ENCODE measurements around the gene XKR7. TPM values are rescaled to one million over a fixed set of nuclear protein-coding genes. Genes with fewer than 3 reads are reported as not detected.
A peak's percentile ranks its signal among the peaks of the same experiment; 100 is the strongest.

The XKR7 gene
- total and polyA plus RNA-seq, 10 of the 15 experiments (the other 5 are each of a cell fraction or from before 2014, with no cell fraction given) = not detected

DNA sequence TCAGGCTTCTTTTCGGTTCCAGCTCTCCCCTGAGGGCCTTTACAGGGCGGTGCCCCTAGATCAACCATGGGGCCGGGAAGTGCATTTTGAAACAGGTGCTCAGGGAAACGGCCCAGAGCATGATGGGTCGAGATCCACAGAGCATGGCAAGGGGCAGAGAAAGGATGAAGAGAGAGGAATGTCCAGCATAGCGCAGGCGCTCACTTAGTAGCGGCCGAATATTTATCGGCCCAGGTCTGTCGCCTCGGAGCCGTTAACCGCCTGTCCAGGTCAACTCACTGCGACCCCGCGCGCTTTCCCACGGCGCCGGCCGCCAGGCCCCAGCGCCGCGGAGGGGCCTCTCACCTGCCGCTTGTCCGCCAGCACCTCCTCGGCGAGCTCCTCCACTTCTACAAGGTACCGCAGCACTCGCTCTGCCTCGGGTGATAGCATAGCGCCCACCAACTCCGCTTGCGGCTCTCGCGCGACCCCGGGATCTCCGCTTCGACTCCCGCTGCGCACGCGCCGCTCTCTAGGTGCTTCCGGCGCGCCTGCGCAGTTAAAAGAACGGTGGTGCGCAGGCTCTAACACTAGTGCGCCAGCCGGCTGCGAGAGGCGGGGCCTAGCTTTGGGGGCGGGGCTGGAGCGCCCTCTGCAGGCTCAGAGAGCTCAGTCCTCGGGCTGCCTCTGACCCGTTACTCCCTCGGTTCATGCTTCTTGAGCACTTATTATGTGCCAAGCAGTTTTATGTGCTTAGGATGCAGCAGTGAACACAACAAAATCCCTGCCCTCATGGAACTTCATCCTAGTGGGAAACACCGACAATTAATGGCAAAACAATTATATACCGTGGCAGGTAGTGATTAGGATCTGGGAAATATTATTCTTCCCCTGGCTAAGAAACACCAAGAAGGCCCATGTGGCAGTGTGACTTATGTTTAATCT, 16.2 kb upstream of the XKR7 start, which contains the start of gene PDRG1 (continued):
- TF ChIP-seq POU2F2 (IDR thresholded peaks at IDR 0.05; ENCODE audit: borderline replicate concordance, low read depth, low read length) (peak; percentile 55; the same call in 1 of the 3 replicates), SMAD1 (IDR thresholded peaks at IDR 0.05; ENCODE audit: low read depth, partially characterized antibody) (no peak), NR2F1 (conservative IDR thresholded peaks at IDR 0.05) (peak; percentile 89), TARDBP (IDR thresholded peaks at IDR 0.05; ENCODE audit: borderline replicate concordance) (no peak), MXI1 (IDR thresholded peaks at IDR 0.05; ENCODE audit: low read depth, low read length) (0 out of 2 replicates have a peak, but pooled peaks have one; percentile 26), GATAD2B (conservative IDR thresholded peaks at IDR 0.05; ENCODE audit: low read depth) (peak; percentile 72), CHD2 (IDR thresholded peaks at IDR 0.05; ENCODE audit: borderline replicate concordance, low read depth, low read length) (peak; percentile 99), STAT3 (IDR thresholded peaks at IDR 0.05; ENCODE audit: low read depth, low read length) (no peak), POLR2A (IDR thresholded peaks at IDR 0.05; ENCODE audit: low read depth, low read length) (peak; percentile 95), SP1 (IDR thresholded peaks at IDR 0.05; ENCODE audit: low read depth, low read length) (peak; percentile 67), NFXL1 (IDR thresholded peaks at IDR 0.05; ENCODE audit: borderline replicate concordance) (no peak), TCF3 (IDR thresholded peaks at IDR 0.05; ENCODE audit: borderline replicate concordance, insufficient read depth, low read depth, low read length) (0 out of 2 replicates have a peak, but pooled peaks have one; percentile 8), SMARCA5 (IDR thresholded peaks at IDR 0.05) (peak; percentile 96), CBFB (IDR thresholded peaks at IDR 0.05; ENCODE audit: low read depth) (peak; percentile 93), BCL11A (IDR thresholded peaks at IDR 0.05; ENCODE audit: low read depth, low read length) (no peak), IRF5 (IDR thresholded peaks at IDR 0.05; ENCODE audit: borderline replicate concordance) (peak; percentile 56; the same call in 1 of the 2 replicates), EZH2 (IDR thresholded peaks at IDR 0.05; ENCODE audit: borderline replicate concordance, control insufficient read depth, low read depth, low read length) (no peak), IKZF1 (conservative IDR thresholded peaks at IDR 0.05) (peak; percentile 100)
- TF ChIP-seq, protein P1, sequence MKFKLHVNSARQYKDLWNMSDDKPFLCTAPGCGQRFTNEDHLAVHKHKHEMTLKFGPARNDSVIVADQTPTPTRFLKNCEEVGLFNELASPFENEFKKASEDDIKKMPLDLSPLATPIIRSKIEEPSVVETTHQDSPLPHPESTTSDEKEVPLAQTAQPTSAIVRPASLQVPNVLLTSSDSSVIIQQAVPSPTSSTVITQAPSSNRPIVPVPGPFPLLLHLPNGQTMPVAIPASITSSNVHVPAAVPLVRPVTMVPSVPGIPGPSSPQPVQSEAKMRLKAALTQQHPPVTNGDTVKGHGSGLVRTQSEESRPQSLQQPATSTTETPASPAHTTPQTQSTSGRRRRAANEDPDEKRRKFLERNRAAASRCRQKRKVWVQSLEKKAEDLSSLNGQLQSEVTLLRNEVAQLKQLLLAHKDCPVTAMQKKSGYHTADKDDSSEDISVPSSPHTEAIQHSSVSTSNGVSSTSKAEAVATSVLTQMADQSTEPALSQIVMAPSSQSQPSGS (IDR thresholded peaks at IDR 0.05; ENCODE audit: low read length) = no peak
- TF ChIP-seq, protein P2, sequence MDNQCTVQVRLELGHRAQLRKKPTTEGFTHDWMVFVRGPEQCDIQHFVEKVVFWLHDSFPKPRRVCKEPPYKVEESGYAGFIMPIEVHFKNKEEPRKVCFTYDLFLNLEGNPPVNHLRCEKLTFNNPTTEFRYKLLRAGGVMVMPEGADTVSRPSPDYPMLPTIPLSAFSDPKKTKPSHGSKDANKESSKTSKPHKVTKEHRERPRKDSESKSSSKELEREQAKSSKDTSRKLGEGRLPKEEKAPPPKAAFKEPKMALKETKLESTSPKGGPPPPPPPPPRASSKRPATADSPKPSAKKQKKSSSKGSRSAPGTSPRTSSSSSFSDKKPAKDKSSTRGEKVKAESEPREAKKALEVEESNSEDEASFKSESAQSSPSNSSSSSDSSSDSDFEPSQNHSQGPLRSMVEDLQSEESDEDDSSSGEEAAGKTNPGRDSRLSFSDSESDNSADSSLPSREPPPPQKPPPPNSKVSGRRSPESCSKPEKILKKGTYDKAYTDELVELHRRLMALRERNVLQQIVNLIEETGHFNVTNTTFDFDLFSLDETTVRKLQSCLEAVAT (IDR thresholded peaks at IDR 0.05) = no peak
- TF ChIP-seq, protein P3, sequence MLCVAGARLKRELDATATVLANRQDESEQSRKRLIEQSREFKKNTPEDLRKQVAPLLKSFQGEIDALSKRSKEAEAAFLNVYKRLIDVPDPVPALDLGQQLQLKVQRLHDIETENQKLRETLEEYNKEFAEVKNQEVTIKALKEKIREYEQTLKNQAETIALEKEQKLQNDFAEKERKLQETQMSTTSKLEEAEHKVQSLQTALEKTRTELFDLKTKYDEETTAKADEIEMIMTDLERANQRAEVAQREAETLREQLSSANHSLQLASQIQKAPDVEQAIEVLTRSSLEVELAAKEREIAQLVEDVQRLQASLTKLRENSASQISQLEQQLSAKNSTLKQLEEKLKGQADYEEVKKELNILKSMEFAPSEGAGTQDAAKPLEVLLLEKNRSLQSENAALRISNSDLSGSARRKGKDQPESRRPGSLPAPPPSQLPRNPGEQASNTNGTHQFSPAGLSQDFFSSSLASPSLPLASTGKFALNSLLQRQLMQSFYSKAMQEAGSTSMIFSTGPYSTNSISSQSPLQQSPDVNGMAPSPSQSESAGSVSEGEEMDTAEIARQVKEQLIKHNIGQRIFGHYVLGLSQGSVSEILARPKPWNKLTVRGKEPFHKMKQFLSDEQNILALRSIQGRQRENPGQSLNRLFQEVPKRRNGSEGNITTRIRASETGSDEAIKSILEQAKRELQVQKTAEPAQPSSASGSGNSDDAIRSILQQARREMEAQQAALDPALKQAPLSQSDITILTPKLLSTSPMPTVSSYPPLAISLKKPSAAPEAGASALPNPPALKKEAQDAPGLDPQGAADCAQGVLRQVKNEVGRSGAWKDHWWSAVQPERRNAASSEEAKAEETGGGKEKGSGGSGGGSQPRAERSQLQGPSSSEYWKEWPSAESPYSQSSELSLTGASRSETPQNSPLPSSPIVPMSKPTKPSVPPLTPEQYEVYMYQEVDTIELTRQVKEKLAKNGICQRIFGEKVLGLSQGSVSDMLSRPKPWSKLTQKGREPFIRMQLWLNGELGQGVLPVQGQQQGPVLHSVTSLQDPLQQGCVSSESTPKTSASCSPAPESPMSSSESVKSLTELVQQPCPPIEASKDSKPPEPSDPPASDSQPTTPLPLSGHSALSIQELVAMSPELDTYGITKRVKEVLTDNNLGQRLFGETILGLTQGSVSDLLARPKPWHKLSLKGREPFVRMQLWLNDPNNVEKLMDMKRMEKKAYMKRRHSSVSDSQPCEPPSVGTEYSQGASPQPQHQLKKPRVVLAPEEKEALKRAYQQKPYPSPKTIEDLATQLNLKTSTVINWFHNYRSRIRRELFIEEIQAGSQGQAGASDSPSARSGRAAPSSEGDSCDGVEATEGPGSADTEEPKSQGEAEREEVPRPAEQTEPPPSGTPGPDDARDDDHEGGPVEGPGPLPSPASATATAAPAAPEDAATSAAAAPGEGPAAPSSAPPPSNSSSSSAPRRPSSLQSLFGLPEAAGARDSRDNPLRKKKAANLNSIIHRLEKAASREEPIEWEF (IDR thresholded peaks at IDR 0.05; ENCODE audit: insufficient replicate concordance, low read depth, low read length) = no peak

Measured in GM12878 (cell line).